Right lobe of liver (tissue), 6 donors: Measurements from ENCODE around the gene SLAIN2. TPM values are rescaled to one million over a fixed set of nuclear protein-coding genes. Genes with fewer than 3 reads are reported as not detected.

Experiments used
- ATAC-seq, 4 donors: fragments of 200-7000 bp; cut with Tn5 transposase; one replicate each; pipeline ENCODE4 v1.9.1; 2020; ENCODE audit warnings: mild to moderate bottlenecking in 4 of 4, moderate library complexity in 4 of 4
- DNase-seq, 3 donors: peaks; one replicate each; pipeline ENCODE4 v3.0.0-alpha.2; 2020
- H3K27ac ChIP-seq, 3 donors: fragments of 200-600 bp; one replicate each; pipeline ENCODE4 v1.8.0; 2022
- H3K27me3 ChIP-seq, 2 donors: fragments of 200-600 bp; one replicate each; pipeline ENCODE4 v1.8.0; 2022
- H3K36me3 ChIP-seq, 4 donors: fragments of 200-600 bp; sonication (generic) in 1 of 4; one replicate each; pipeline versions ENCODE4 v1.5.1 to v1.8.0; 2017 to 2022; ENCODE audit warnings: control low read depth in 1 of 4
- H3K4me1 ChIP-seq, 4 donors: fragments of 200-600 bp; sonication (generic) in 1 of 4; one replicate each; pipeline versions ENCODE4 v1.5.1 to v1.8.0; 2017 to 2022; ENCODE audit warnings: control low read depth in 1 of 4
- H3K4me3 ChIP-seq, 3 donors: fragments of 200-600 bp; one replicate each; pipeline ENCODE4 v1.8.0; 2022
- H3K9me3 ChIP-seq, 4 donors: fragments of 200-600 bp; sonication (generic) in 1 of 4; one replicate each; pipeline versions ENCODE4 v1.5.1 to v1.8.0; 2017 to 2022; ENCODE audit warnings: control low read depth in 1 of 4
- CTCF ChIP-seq, 4 donors: fragments of 200-600 bp in 3 of 4; fragments of 450-650 bp in 1 of 4; IDR thresholded peaks; one replicate each; pipeline versions ENCODE4 v1.5.1 to v1.8.0; 2016 to 2022; ENCODE audit warnings: antibody characterized with exemption in 4 of 4, mild to moderate bottlenecking in 2 of 4
- POLR2A ChIP-seq: fragments of 450-650 bp; IDR thresholded peaks from one replicate; pipeline ENCODE4 v1.6.1; 2017; ENCODE audit warnings: antibody characterized with exemption, mild to moderate bottlenecking
- WGBS: methylation state at CpG from one replicate; pipeline ENCODE4 v1.1.6; 2018; ENCODE audit warnings: low coverage, low lambda C conversion rate; ENCODE audit not compliant: insufficient coverage; ENCODE audit errors: missing lambda C conversion rate; 5-methylcytosine and 5-hydroxymethylcytosine counted together
- intact Hi-C, 2 donors: fragments of 100-400 bp; cut with DNase I; formaldehyde crosslinking; loops; one replicate each; pipeline versions ENCODE4 v1.11.2 to v1.14.1; 2022
- total RNA-seq, 6 experiments: library from RNA; depleted of rRNA in 2 of 6; stranded (reverse); fragments of >200 nt in 2 of 6; fragmentation: NEBNext Ultra II Directional in 3 of 6; extraction: Animal tissue kit (Norgen Biotek cat#: 25700) in 3 of 6; gene quantifications; one replicate each; pipeline versions ENCODE4 v1.1.0 to v1.2.4, GENCODE V29; 2016 to 2023
- donor health status: DM: no; HTN: yes; CAD: no.
- donor health status: DM: no; HTN: no; CAD: no.
- donor health status: DM: no; HTN: no; CAD: no.
- donor health status: DM: no; HTN: yes; CAD: no.
- donor health status: DM: no; HTN: yes; CAD: no.

Gene SLAIN2
- total RNA-seq, 6 experiments from 2014 or later, result 36.4 to 80.6 (median 45.1) TPM

GRCh38 chr4:48409203-48409602, 67.9 kb downstream of the SLAIN2 start:
- no peaks in the 10 kb centered on the region for H3K27me3 ChIP-seq
- H3K4me3 ChIP-seq, result no peak overlapping the region
- DNase-seq (no peak), ATAC-seq (no peak)
- H3K27ac ChIP-seq, result no peak overlapping the region
- WGBS, result 79% methylated on average over 4 of the region's 4 CpGs
- H3K9me3 ChIP-seq, result no peaks in the 10 kb centered on the region
- H3K4me1 ChIP-seq, result no peaks in the 10 kb centered on the region
- intact Hi-C loops, result no loop called here
- H3K36me3 ChIP-seq, result peaks cover 0 to 3% (median 0%) of the 10 kb centered on the region in 4 donors
- no peak for TF ChIP-seq POLR2A
- no peak for TF ChIP-seq CTCF (IDR thresholded peaks at IDR 0.05)

- DNase-seq, result no peak
- Histone ChIP-seq H3K9me3 (no peaks in the 10 kb centered on the region), H3K36me3 (peaks cover 0 to 3% (median 0%) of the 10 kb centered on the region in 4 donors), H3K4me3 (no peak overlapping the region), H3K27me3 (no peaks in the 10 kb centered on the region), H3K27ac (no peak overlapping the region), H3K4me1 (no peaks in the 10 kb centered on the region)
- ATAC-seq, result no peak
- 85% methylated on average over 4 of the region's 7 CpGs for WGBS
- no peak for TF ChIP-seq CTCF (IDR thresholded peaks at IDR 0.05)
- TF ChIP-seq POLR2A, result no peak
- intact Hi-C loops, result no loop called here
Observed at GRCh38 chr4:48410812-48411211, 69.5 kb downstream of the SLAIN2 start.

- no peak overlapping the region for H3K27ac ChIP-seq
- TF ChIP-seq CTCF (IDR thresholded peaks at IDR 0.05) (no peak), POLR2A (no peak)
- WGBS, result 95% methylated on average over 6 of the region's 6 CpGs
- H3K4me1 ChIP-seq, result no peaks in the 10 kb centered on the region
- H3K36me3 ChIP-seq, result peaks cover 0 to 19% (median 5%) of the 10 kb centered on the region in 4 donors
- H3K9me3 ChIP-seq, result no peaks in the 10 kb centered on the region
- intact Hi-C loops, result no loop called here
- no peak overlapping the region for H3K4me3 ChIP-seq
- ATAC-seq (no peak), DNase-seq (no peak)
- H3K27me3 ChIP-seq, result no peaks in the 10 kb centered on the region
Observed at GRCh38 chr4:48420144-48420543, 78.8 kb downstream of the SLAIN2 start.

GRCh38 chr4:48421101-48421500, 79.8 kb downstream of the SLAIN2 start:
- Histone ChIP-seq H3K4me3 (no peak overlapping the region), H3K36me3 (peaks cover 0 to 19% (median 5%) of the 10 kb centered on the region in 4 donors), H3K9me3 (no peaks in the 10 kb centered on the region), H3K4me1 (no peaks in the 10 kb centered on the region), H3K27me3 (no peaks in the 10 kb centered on the region), H3K27ac (no peak overlapping the region)
- no peak for ATAC-seq
- DNase-seq, result no peak
- WGBS, result 100% methylated on average over 2 of the region's 2 CpGs
- TF ChIP-seq POLR2A (no peak), CTCF (IDR thresholded peaks at IDR 0.05) (no peak)
- intact Hi-C loops, result no loop called here

GRCh38 chr4:48428926-48429325, 87.6 kb downstream of the SLAIN2 start:
- no peak for TF ChIP-seq CTCF (IDR thresholded peaks at IDR 0.05)
- no peak for TF ChIP-seq POLR2A
- 84% methylated on average over 2 of the region's 2 CpGs for WGBS
- H3K4me3 ChIP-seq, result no peak overlapping the region
- DNase-seq (no peak), ATAC-seq (no peak)
- peaks cover 0 to 3% (median 0%) of the 10 kb centered on the region in 4 donors for H3K4me1 ChIP-seq
- intact Hi-C loops, result no loop called here
- H3K36me3 ChIP-seq, result no peaks in the 10 kb centered on the region
- no peak overlapping the region for H3K27ac ChIP-seq
- H3K27me3 ChIP-seq, result no peaks in the 10 kb centered on the region
- no peaks in the 10 kb centered on the region for H3K9me3 ChIP-seq
